Measurements from ENCODE around the gene CACNA1F. TPM values are rescaled to one million over a fixed set of nuclear protein-coding genes. Genes with fewer than 3 reads are reported as not detected.

CACNA1F gene
- total RNA-seq, 1 experiment from 2014 or later = not detected

GRCh38 chrX:49193542-49193964, 39.6 kb downstream of the CACNA1F start:
- no TSS peak for BruUV-seq (replicated peaks)
- CTCF ChIA-PET = interaction anchor here (0.5 to 0.6 kb wide), 2 partner anchors 97 to 134 kb away, joined by 3 to 8 read pairs; no protein-coding TSS in a partner anchor
- ATAC-seq (no peak), DNase-seq (ENCODE audit: low read depth, low spot score) (no peak)
- POLR2A ChIA-PET = no interaction called here
- TF ChIP-seq REST (IDR thresholded peaks at IDR 0.05; ENCODE audit: insufficient read depth in 1 of 2, low read depth in 2 of 2, low read length in 1 of 2) (no peak), TCF7L2 (IDR thresholded peaks at IDR 0.05; ENCODE audit: low read depth, low read length) (0 out of 2 replicates have a peak, but pooled peaks have one; percentile 19)
- in situ Hi-C loops (cut with HindIII; ENCODE audit: low pct_unique_long_range_greater_than_20kb, low sequenced_read_pairs) = no loop called here
- Histone ChIP-seq H3K9me3 (ENCODE audit: control insufficient read depth, insufficient read depth, low read depth, low read length) (no peaks in the 10 kb centered on the region), H3K4me1 (ENCODE audit: control insufficient read depth, insufficient read depth, low read length) (peaks cover 10% of the 10 kb centered on the region), H3K27ac (ENCODE audit: low read length) (no peak overlapping the region), H3K4me3 (ENCODE audit: low read depth in 2 of 2, low read length in 2 of 2) (no peak overlapping the region), H3K27me3 (ENCODE audit: control insufficient read depth, insufficient read depth, low read length) (no peaks in the 10 kb centered on the region), H3K36me3 (ENCODE audit: control insufficient read depth, insufficient read depth, low read length) (no peaks in the 10 kb centered on the region)
- intact Hi-C loops (cut with micrococcal nuclease; ENCODE audit: unreplicated experiment) = loop anchor here (5.0 kb wide), 1 partner anchor 84 kb away; no protein-coding TSS in a partner anchor

GRCh38 chrX:49192722-49193328, 40.3 kb downstream of the CACNA1F start:
- ATAC-seq (no peak), DNase-seq (ENCODE audit: low read depth, low spot score) (no peak)
- Histone ChIP-seq H3K4me3 (ENCODE audit: low read depth in 2 of 2, low read length in 2 of 2) (no peak overlapping the region), H3K27me3 (ENCODE audit: control insufficient read depth, insufficient read depth, low read length) (no peaks in the 10 kb centered on the region), H3K4me1 (ENCODE audit: control insufficient read depth, insufficient read depth, low read length) (peaks cover 15% of the 10 kb centered on the region), H3K9me3 (ENCODE audit: control insufficient read depth, insufficient read depth, low read depth, low read length) (no peaks in the 10 kb centered on the region), H3K36me3 (ENCODE audit: control insufficient read depth, insufficient read depth, low read length) (no peaks in the 10 kb centered on the region), H3K27ac (ENCODE audit: low read length) (no peak overlapping the region)
- BruUV-seq (replicated peaks) = no TSS peak
- CTCF ChIA-PET = interaction anchor here (0.6 kb wide), 1 partner anchor 134 kb away, joined by 3 read pairs; no protein-coding TSS in a partner anchor
- TF ChIP-seq POLR2AphosphoS5 (IDR thresholded peaks at IDR 0.05; ENCODE audit: low read depth, low read length) (no peak), TCF7L2 (IDR thresholded peaks at IDR 0.05; ENCODE audit: low read depth, low read length) (no peak), REST (IDR thresholded peaks at IDR 0.05; ENCODE audit: insufficient read depth in 1 of 2, low read depth in 2 of 2, low read length in 1 of 2) (no peak), SIN3A (IDR thresholded peaks at IDR 0.05; ENCODE audit: borderline replicate concordance, insufficient read depth, low read depth, low read length) (no peak), CTCF (IDR thresholded peaks at IDR 0.05) (peak; percentile 86)
- intact Hi-C loops (cut with micrococcal nuclease; ENCODE audit: unreplicated experiment) = loop anchor here (5.0 kb wide), 1 partner anchor 84 kb away; no protein-coding TSS in a partner anchor
- POLR2A ChIA-PET = interaction anchor here (0.7 kb wide), 1 partner anchor 8 kb away, joined by 3 read pairs; no protein-coding TSS in a partner anchor
- in situ Hi-C loops (cut with HindIII; ENCODE audit: low pct_unique_long_range_greater_than_20kb, low sequenced_read_pairs) = no loop called here
